ENCODE results near the gene PSME2. TPM values are rescaled to one million over a fixed set of nuclear protein-coding genes. Genes with fewer than 3 reads are reported as not detected.
A peak's percentile ranks its signal among the peaks of the same experiment; 100 is the strongest.

The PSME2 gene
- total RNA-seq, 1 experiment from 2014 or later: 134 TPM

DNA sequence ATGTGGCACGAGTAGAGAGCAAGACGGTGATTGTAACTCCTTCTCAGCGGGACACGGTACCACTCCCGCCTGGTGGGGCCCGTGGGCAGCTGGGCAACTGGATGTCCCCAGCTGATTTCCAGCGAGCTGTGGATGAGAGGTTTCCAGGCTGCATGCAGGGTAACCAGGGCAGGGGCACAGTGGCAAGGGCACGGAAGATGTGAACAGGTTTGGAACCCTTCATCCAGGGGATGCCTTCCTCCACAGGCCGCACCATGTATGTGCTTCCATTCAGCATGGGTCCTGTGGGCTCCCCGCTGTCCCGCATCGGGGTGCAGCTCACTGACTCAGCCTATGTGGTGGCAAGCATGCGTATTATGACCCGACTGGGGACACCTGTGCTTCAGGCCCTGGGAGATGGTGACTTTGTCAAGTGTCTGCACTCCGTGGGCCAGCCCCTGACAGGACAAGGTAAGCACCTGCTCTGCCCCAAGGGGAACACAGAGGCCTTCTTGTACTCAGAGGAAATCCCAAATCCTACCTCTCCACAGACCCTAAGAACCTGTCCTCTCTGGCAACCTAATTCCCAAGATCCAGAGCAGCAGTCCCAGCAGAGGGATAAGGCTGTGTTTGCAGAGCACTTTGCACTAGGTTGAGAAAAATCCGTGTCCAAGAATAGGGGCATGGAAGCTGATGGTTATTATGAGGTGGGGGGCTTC is 48.0 kb downstream of the PSME2 start:
- Mint-ChIP-seq H3K36me3 (ENCODE audit: insufficient read depth, unreplicated experiment) (peaks cover 42% of the 10 kb centered on the region), H3K4me3 (ENCODE audit: unreplicated experiment) (no peak overlapping the region), H3K27ac (ENCODE audit: low read depth, unreplicated experiment) (no peak overlapping the region), H3K4me1 (ENCODE audit: insufficient read depth, unreplicated experiment) (peaks cover 17% of the 10 kb centered on the region), H3K9me3 (ENCODE audit: unreplicated experiment) (no peaks in the 10 kb centered on the region), H3K27me3 (ENCODE audit: insufficient read depth, unreplicated experiment) (no peaks in the 10 kb centered on the region)
- DNase-seq (ENCODE audit: unreplicated experiment): no peak
- ChIA-PET CTCF (interaction anchor here (0.6 to 11.2 kb wide), 2 partner anchors 8 to 20 kb away, joined by 3 to 272 read pairs; no protein-coding TSS in a partner anchor), POLR2A (interaction anchor here (0.9 kb wide), 1 partner anchor 47 kb away, joined by 3 read pairs; no protein-coding TSS in a partner anchor)
- TF ChIP-seq, protein P1, sequence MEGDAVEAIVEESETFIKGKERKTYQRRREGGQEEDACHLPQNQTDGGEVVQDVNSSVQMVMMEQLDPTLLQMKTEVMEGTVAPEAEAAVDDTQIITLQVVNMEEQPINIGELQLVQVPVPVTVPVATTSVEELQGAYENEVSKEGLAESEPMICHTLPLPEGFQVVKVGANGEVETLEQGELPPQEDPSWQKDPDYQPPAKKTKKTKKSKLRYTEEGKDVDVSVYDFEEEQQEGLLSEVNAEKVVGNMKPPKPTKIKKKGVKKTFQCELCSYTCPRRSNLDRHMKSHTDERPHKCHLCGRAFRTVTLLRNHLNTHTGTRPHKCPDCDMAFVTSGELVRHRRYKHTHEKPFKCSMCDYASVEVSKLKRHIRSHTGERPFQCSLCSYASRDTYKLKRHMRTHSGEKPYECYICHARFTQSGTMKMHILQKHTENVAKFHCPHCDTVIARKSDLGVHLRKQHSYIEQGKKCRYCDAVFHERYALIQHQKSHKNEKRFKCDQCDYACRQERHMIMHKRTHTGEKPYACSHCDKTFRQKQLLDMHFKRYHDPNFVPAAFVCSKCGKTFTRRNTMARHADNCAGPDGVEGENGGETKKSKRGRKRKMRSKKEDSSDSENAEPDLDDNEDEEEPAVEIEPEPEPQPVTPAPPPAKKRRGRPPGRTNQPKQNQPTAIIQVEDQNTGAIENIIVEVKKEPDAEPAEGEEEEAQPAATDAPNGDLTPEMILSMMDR (IDR thresholded peaks at IDR 0.05; ENCODE audit: unreplicated experiment): no peak
- no TSS peak for BruUV-seq (replicated peaks)
- intact Hi-C loops (cut with micrococcal nuclease): no loop called here

DNA sequence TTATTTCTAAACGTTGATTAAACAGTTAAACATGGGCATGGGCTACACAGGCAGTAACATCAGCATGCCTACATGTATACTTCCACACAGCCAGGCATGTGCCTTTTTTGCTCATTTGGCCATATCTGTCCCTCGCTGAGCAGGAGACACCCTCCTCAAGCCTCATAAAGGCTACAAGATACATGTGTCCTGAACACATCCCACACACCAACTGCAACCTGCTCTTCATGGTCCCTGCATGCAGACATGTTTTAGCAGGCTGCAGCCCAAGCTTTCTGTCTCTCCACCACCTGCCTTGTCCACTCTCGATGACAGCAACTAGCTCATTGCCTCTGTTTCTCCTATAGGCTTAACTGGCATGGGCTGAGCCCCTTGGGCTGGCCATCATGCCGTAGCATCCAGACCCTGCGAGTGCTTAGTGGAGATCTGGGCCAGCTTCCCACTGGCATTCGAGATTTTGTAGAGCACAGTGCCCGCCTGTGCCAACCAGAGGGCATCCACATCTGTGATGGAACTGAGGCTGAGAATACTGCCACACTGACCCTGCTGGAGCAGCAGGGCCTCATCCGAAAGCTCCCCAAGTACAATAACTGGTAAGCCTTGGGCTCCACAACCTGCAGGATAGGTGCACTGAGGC is 49.7 kb downstream of the PSME2 start:
- POLR2A ChIA-PET: interaction anchor here (0.6 kb wide), 1 partner anchor 10 kb away, joined by 3 read pairs; no protein-coding TSS in a partner anchor
- CTCF ChIA-PET: interaction anchor here (0.7 to 11.2 kb wide), 4 partner anchors 9 to 194 kb away, joined by 3 to 272 read pairs (median 3); no protein-coding TSS in a partner anchor
- intact Hi-C loops (cut with micrococcal nuclease): no loop called here
- Mint-ChIP-seq H3K27me3 (ENCODE audit: insufficient read depth, unreplicated experiment) (no peaks in the 10 kb centered on the region), H3K4me1 (ENCODE audit: insufficient read depth, unreplicated experiment) (peaks cover 19% of the 10 kb centered on the region), H3K4me3 (ENCODE audit: unreplicated experiment) (peak overlapping the region; percentile 36), H3K27ac (ENCODE audit: low read depth, unreplicated experiment) (no peak overlapping the region), H3K36me3 (ENCODE audit: insufficient read depth, unreplicated experiment) (peaks cover 30% of the 10 kb centered on the region), H3K9me3 (ENCODE audit: unreplicated experiment) (no peaks in the 10 kb centered on the region)
- no peak for DNase-seq (ENCODE audit: unreplicated experiment)
- no TSS peak for BruUV-seq (replicated peaks)
- TF ChIP-seq, protein P1 (IDR thresholded peaks at IDR 0.05; ENCODE audit: unreplicated experiment): no peak

DNA sequence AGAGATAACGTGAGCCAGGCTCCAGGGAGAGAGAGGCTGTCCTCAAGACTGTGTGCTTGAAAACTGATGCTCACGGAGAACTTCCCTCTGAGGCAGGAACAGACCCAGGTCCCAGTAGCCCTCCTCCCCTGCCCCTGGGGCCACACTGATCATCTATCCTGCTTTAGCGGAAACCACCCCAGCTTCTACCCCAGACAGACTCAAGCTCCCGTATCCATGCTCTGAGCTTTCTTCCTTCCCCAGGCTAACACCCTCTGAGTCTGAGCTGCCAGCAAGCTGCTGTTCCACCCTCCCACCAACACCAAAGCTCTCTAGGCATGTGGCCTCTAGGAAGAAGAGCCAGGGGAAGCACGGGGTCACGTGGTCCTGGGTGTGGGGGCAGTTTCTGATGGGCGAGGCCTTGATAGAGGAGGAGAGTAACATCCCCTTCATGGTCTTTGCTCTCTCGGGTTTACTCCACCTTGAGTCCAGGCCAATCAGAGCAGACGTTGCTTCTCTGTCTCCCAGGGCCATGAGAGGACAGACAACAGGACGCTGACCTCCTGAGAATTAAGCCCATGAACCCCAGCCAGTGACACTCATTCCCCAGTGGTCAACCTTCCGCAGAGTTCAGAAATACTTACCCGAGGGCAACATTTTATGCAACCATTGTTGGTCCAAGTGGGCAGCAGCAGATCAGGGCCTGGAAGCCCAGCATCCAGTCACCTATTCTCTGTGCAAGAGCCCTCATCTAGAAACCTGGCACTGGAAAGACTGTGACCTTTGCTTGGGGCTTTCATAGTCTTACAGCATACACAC is 50.9 kb downstream of the PSME2 start:
- no peaks in the 10 kb centered on the region for H3K27me3 Mint-ChIP-seq (ENCODE audit: insufficient read depth, unreplicated experiment)

More for the DNA sequence above, 50.9 kb downstream of the PSME2 start:
- TF ChIP-seq, protein P1 (IDR thresholded peaks at IDR 0.05; ENCODE audit: unreplicated experiment): no peak
- peak overlapping the region; percentile 97 for H3K4me3 Mint-ChIP-seq (ENCODE audit: unreplicated experiment)
- CTCF ChIA-PET: interaction anchor here (0.8 to 11.2 kb wide), 9 partner anchors 10 to 195 kb away, joined by 3 to 272 read pairs (median 5); partner anchors contain the start of genes DCAF11, IRF9 and NRL
- intact Hi-C loops (cut with micrococcal nuclease): loop anchor here (2.0 kb wide), 2 partner anchors 13 to 51 kb away; partner anchors contain the start of genes PSME2 and RNF31
- H3K27ac Mint-ChIP-seq (ENCODE audit: low read depth, unreplicated experiment): peak overlapping the region; percentile 92
- BruUV-seq (replicated peaks): no TSS peak
- no peaks in the 10 kb centered on the region for H3K9me3 Mint-ChIP-seq (ENCODE audit: unreplicated experiment)
- peaks cover 19% of the 10 kb centered on the region for H3K4me1 Mint-ChIP-seq (ENCODE audit: insufficient read depth, unreplicated experiment)
- POLR2A ChIA-PET: interaction anchor here (0.7 to 6.4 kb wide), 7 partner anchors 12 to 557 kb away, joined by 3 to 90 read pairs (median 10); partner anchors contain the start of genes DCAF11, EMC9, NRL and RNF31
- peaks cover 22% of the 10 kb centered on the region for H3K36me3 Mint-ChIP-seq (ENCODE audit: insufficient read depth, unreplicated experiment)
- DNase-seq (ENCODE audit: unreplicated experiment): peak; percentile 33

Data from MCF 10A (cell line).